K562 (cell line): ENCODE results near the gene GIGYF1. TPM values are rescaled to one million over a fixed set of nuclear protein-coding genes. Genes with fewer than 3 reads are reported as not detected.

Experiments
- ATF7 ChIP-seq: fragments of 450-650 bp; IDR thresholded peaks from 2 replicates; pipeline ENCODE4 v1.7.1; 2014; ENCODE audit warnings: mild to moderate bottlenecking, moderate library complexity
- CBFB ChIP-seq: sonication (generic); formaldehyde crosslinking; IDR thresholded peaks from 2 replicates; pipeline ENCODE4 v1.4.0; 2020; ENCODE audit warnings: mild to moderate bottlenecking, missing genetic modification reagents
- CBX5 ChIP-seq: IDR thresholded peaks from 2 replicates; pipeline ENCODE4 v1.6.1; 2014; ENCODE audit warnings: low read depth, borderline replicate concordance
- CXXC5 ChIP-seq: fragments of 250-450 bp; sonication (Bioruptor Pico); IDR thresholded peaks from 2 replicates; pipeline ENCODE4 v1.8.0; 2022; ENCODE audit warnings: inconsistent platforms, mild to moderate bottlenecking, moderate library complexity
- E2F3 ChIP-seq: fragments of 250-450 bp; sonication (Bioruptor Pico); IDR thresholded peaks from 2 replicates; pipeline ENCODE4 v1.4.0; 2020; ENCODE audit warnings: mild to moderate bottlenecking
- EGR1 ChIP-seq: fragments of 450-650 bp; conservative IDR thresholded peaks from 2 replicates; pipeline ENCODE4 v1.6.1; 2017; ENCODE audit warnings: mild to moderate bottlenecking
- EP300 ChIP-seq: IDR thresholded peaks from 2 replicates; pipeline ENCODE4 v1.6.1; 2012; ENCODE audit warnings: low read length, improper control_type of control experiment
- EP400 ChIP-seq: fragments of 450-650 bp; IDR thresholded peaks from 2 replicates; pipeline ENCODE4 v1.6.1; 2017; ENCODE audit warnings: antibody characterized with exemption, mild to moderate bottlenecking, moderate library complexity
- HNRNPL ChIP-seq: fragments of 200-400 bp; formaldehyde crosslinking; IDR thresholded peaks from 2 replicates; pipeline ENCODE4 v1.6.1; 2017; ENCODE audit warnings: low read depth, mild to moderate bottlenecking, low read length
- NCOA1 ChIP-seq: fragments of 450-650 bp; IDR thresholded peaks from 2 replicates; pipeline ENCODE4 v1.6.1; 2016; ENCODE audit warnings: low read depth
- NFIC ChIP-seq: fragments of 450-650 bp; IDR thresholded peaks from 2 replicates; pipeline ENCODE4 v1.6.1; 2017; ENCODE audit warnings: mild to moderate bottlenecking, inconsistent platforms
- NFYB ChIP-seq: IDR thresholded peaks from 2 replicates; pipeline ENCODE4 v1.6.1; 2011; ENCODE audit warnings: mild to moderate bottlenecking, moderate library complexity; ENCODE audit not compliant: insufficient read length; ENCODE audit errors: extremely low read depth
- NR2C1 ChIP-seq, 2 experiments: fragments of 450-650 bp; IDR thresholded peaks; 2 replicates each; pipeline ENCODE4 v1.6.1; 2017; ENCODE audit warnings: mild to moderate bottlenecking in 2 of 2, antibody characterized with exemption in 1 of 2, inconsistent platforms in 1 of 2, missing compliant biosample characterization in 1 of 2, missing genetic modification characterization in 1 of 2
- PRMT5 ChIP-seq: sonication (generic); formaldehyde crosslinking; IDR thresholded peaks from 2 replicates; pipeline ENCODE4 v1.5.0; 2020; ENCODE audit warnings: missing genetic modification reagents
- TRIM24 ChIP-seq, 2 experiments: fragments of 450-650 bp; IDR thresholded peaks; 2 replicates each; pipeline ENCODE4 v1.6.1; 2016
- ZBTB1 ChIP-seq: sonication (generic); formaldehyde crosslinking; IDR thresholded peaks from 2 replicates; pipeline ENCODE4 v1.8.1; 2023; ENCODE audit warnings: missing genetic modification reagents, low read depth, mild to moderate bottlenecking, borderline replicate concordance
- ZNF436 ChIP-seq: fragments of 250-450, 450-650 bp; sonication (Bioruptor Pico); formaldehyde crosslinking; IDR thresholded peaks from 2 replicates; pipeline ENCODE4 v1.7.0; 2020; ENCODE audit warnings: mild to moderate bottlenecking
- polyA plus RNA-seq, 8 experiments: library from polyadenylated mRNA; depleted of rRNA in 4 of 8; stranded (reverse) in 5 of 8; unstranded in 3 of 8; fragments of >200 nt; fragmentation: Nextera tagmentation in 2 of 8; fragmentation: Illumina TruSeq in 1 of 8; extraction: Ambion mirVana in 2 of 8; extraction: Trizol in 1 of 8; gene quantifications; 2 replicates each; pipeline versions ENCODE4 v1.2.1 to v1.2.3, GENCODE V29; 2011 to 2014; ENCODE audit warnings: inconsistent platforms in 1 of 8, missing spikeins in 1 of 8
- total RNA-seq, 7 experiments: library from RNA; depleted of rRNA in 6 of 7; stranded (reverse); fragments of >200 nt in 6 of 7; fragmentation: Illumina TruSeq in 2 of 7; extraction: Trizol in 2 of 7; gene quantifications; 2 replicates each; pipeline versions ENCODE4 v1.2.1 to v1.2.3, GENCODE V29; 2011 to 2021; ENCODE audit warnings: low replicate concordance in 1 of 7
- TF ChIP-seq, protein P1 (sequence below), 2 experiments: fragments of 250-450 bp in 1 of 2; fragments of 450-650 bp in 1 of 2; sonication (Bioruptor Pico) in 1 of 2; IDR thresholded peaks; 2 replicates each; pipeline versions ENCODE4 v1.6.1 to v1.8.0; 2016 to 2021; ENCODE audit warnings: mild to moderate bottlenecking in 2 of 2, moderate library complexity in 2 of 2, missing compliant biosample characterization in 1 of 2, missing genetic modification characterization in 1 of 2
- TF ChIP-seq, protein P2 (sequence below): sonication (generic); formaldehyde crosslinking; IDR thresholded peaks from 2 replicates; pipeline ENCODE4 v1.8.1; 2023; ENCODE audit warnings: mild to moderate bottlenecking, missing genetic modification reagents
- TF ChIP-seq, protein P3 (sequence below), 3 experiments: fragments of 200-800 bp in 1 of 3; fragments of 250-450 bp in 1 of 3; fragments of 450-650 bp in 1 of 3; sonication (Bioruptor Pico) in 1 of 3; sonication (Bioruptor generic) in 1 of 3; formaldehyde crosslinking in 1 of 3; IDR thresholded peaks; 2 replicates each; pipeline versions ENCODE4 v1.6.1 to v1.8.0; 2016 to 2022; ENCODE audit warnings: mild to moderate bottlenecking in 2 of 3, missing genetic modification characterization in 2 of 3, missing compliant biosample characterization in 1 of 3, moderate library complexity in 1 of 3

GIGYF1 gene
- total and polyA plus RNA-seq, 9 of the 15 experiments (the other 6 are each of a cell fraction or from before 2014, with no cell fraction given) = 0.56 to 76.2 (median 16.8) TPM

DNA sequence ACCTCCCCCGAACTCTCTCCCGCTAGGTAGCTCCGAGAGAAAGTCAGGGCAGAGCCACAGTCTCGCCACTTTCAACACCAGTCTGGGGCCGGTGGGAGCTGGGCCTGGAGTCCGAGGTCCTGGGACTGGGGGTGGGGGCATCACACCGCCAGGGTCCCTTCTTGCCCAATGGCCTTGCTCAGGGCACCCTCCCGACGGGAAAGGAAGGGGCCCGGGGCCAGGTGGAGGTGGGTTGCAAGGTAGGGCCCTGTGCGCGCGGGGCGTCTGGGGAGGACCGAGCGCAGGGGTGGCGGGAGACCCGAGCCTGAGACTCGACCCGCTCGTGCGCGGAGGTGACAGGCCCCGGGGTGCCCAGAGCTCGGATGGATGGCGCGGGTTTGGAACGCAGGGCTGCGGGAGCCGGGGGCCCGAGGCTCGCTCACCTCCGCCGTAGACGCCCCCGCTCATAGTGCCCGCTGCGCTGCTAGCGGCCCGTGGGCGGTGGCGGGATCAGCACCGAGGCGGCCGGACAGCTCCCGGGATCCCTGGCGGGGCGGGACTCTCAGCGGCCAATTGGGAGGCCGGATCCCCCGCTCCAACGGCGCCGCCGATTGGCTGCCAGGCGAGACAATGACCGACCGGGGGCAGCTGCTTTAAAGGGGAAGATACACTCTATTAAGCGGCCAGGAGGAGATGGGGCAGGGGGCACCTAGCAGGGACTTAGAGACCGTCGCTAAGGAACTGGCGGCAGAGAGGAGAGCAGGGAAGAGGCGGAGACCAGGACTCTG lies 38.0 kb downstream of the GIGYF1 start, which contains the start of gene ACTL6B (continued):
- TF ChIP-seq, protein P1, sequence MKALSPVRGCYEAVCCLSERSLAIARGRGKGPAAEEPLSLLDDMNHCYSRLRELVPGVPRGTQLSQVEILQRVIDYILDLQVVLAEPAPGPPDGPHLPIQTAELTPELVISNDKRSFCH (CRISPR knock-in tag; IDR thresholded peaks at IDR 0.05) = no peak
- TF ChIP-seq, protein P1 (tag; IDR thresholded peaks at IDR 0.05) = no peak
- TF ChIP-seq ZNF436 (CRISPR knock-in tag) (no peak), CBX5 (no peak), NFIC (0 out of 2 replicates have a peak, but pooled peaks have one; percentile 34), CXXC5 (peak; percentile 83), EP300 (0 out of 2 replicates have a peak, but pooled peaks have one; percentile 12), CBFB (CRISPR knock-in tag) (no peak; the same call in 1 of the 2 replicates), PRMT5 (CRISPR knock-in tag) (peak; percentile 97), ZBTB1 (CRISPR knock-in tag) (peak; percentile 76; the same call in 1 of the 2 replicates), E2F3 (CRISPR knock-in tag) (peak; percentile 86), EP400 (no peak), TRIM24 (IDR thresholded peaks at IDR 0.05) (0 out of 4 replicates have a peak, but pooled peaks of 1 of the 2 experiments have one; percentile 20), NFYB (peak; percentile 57), EGR1 (peak; percentile 99), ATF7 (peak; percentile 56; the same call in 1 of the 2 replicates), HNRNPL (peak; percentile 74; the same call in 1 of the 2 replicates), NCOA1 (peak; percentile 77; the same call in 1 of the 2 replicates), NR2C1 (IDR thresholded peaks at IDR 0.05) (no peak), NR2C1 (tag; IDR thresholded peaks at IDR 0.05) (no peak)
- TF ChIP-seq, protein P2, sequence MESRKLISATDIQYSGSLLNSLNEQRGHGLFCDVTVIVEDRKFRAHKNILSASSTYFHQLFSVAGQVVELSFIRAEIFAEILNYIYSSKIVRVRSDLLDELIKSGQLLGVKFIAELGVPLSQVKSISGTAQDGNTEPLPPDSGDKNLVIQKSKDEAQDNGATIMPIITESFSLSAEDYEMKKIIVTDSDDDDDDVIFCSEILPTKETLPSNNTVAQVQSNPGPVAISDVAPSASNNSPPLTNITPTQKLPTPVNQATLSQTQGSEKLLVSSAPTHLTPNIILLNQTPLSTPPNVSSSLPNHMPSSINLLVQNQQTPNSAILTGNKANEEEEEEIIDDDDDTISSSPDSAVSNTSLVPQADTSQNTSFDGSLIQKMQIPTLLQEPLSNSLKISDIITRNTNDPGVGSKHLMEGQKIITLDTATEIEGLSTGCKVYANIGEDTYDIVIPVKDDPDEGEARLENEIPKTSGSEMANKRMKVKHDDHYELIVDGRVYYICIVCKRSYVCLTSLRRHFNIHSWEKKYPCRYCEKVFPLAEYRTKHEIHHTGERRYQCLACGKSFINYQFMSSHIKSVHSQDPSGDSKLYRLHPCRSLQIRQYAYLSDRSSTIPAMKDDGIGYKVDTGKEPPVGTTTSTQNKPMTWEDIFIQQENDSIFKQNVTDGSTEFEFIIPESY (CRISPR knock-in tag) = peak; percentile 77
- TF ChIP-seq, protein P3, sequence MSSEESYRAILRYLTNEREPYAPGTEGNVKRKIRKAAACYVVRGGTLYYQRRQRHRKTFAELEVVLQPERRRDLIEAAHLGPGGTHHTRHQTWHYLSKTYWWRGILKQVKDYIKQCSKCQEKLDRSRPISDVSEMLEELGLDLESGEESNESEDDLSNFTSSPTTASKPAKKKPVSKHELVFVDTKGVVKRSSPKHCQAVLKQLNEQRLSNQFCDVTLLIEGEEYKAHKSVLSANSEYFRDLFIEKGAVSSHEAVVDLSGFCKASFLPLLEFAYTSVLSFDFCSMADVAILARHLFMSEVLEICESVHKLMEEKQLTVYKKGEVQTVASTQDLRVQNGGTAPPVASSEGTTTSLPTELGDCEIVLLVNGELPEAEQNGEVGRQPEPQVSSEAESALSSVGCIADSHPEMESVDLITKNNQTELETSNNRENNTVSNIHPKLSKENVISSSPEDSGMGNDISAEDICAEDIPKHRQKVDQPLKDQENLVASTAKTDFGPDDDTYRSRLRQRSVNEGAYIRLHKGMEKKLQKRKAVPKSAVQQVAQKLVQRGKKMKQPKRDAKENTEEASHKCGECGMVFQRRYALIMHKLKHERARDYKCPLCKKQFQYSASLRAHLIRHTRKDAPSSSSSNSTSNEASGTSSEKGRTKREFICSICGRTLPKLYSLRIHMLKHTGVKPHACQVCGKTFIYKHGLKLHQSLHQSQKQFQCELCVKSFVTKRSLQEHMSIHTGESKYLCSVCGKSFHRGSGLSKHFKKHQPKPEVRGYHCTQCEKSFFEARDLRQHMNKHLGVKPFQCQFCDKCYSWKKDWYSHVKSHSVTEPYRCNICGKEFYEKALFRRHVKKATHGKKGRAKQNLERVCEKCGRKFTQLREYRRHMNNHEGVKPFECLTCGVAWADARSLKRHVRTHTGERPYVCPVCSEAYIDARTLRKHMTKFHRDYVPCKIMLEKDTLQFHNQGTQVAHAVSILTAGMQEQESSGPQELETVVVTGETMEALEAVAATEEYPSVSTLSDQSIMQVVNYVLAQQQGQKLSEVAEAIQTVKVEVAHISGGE (CRISPR knock-in tag; IDR thresholded peaks at IDR 0.05) = peak in 1 of 3 experiments; percentile 56; a peak in 1 of 6 replicates
